ENCODE results near the gene GAB2. TPM values are rescaled to one million over a fixed set of nuclear protein-coding genes. Genes with fewer than 3 reads are reported as not detected.

The GAB2 gene
- total RNA-seq, 1 experiment from 2014 or later: 10.6 TPM

DNA sequence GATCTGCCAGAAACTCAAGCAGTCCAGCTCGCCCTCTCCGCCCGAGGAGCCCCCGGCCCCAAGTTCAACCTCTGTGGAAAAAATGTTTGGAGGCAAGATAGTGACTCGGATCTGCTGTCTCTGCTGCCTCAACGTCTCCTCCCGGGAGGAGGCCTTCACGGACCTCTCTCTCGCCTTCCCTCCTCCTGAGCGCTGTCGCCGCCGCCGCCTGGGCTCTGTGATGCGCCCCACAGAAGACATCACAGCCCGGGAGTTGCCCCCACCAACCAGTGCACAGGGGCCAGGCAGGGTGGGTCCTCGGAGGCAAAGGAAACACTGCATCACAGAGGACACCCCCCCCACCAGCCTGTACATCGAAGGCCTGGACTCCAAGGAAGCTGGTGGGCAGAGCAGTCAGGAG is 208.1 kb downstream of the GAB2 start:
- CTCF ChIA-PET: no interaction called here
- Mint-ChIP-seq H3K9me3 (ENCODE audit: low read depth, unreplicated experiment) (no peaks in the 10 kb centered on the region), H3K27ac (ENCODE audit: unreplicated experiment) (no peak overlapping the region), H3K36me3 (ENCODE audit: insufficient read depth, unreplicated experiment) (peaks cover 11% of the 10 kb centered on the region), H3K4me3 (ENCODE audit: low read depth, unreplicated experiment) (no peak overlapping the region), H3K4me1 (ENCODE audit: low read depth, unreplicated experiment) (no peaks in the 10 kb centered on the region), H3K27me3 (ENCODE audit: unreplicated experiment) (no peaks in the 10 kb centered on the region)
- DNase-seq: no peak
- BruUV-seq (replicated peaks): no TSS peak
- intact Hi-C loops (cut with micrococcal nuclease; ENCODE audit: unreplicated experiment): no loop called here
- TF ChIP-seq, protein P1, sequence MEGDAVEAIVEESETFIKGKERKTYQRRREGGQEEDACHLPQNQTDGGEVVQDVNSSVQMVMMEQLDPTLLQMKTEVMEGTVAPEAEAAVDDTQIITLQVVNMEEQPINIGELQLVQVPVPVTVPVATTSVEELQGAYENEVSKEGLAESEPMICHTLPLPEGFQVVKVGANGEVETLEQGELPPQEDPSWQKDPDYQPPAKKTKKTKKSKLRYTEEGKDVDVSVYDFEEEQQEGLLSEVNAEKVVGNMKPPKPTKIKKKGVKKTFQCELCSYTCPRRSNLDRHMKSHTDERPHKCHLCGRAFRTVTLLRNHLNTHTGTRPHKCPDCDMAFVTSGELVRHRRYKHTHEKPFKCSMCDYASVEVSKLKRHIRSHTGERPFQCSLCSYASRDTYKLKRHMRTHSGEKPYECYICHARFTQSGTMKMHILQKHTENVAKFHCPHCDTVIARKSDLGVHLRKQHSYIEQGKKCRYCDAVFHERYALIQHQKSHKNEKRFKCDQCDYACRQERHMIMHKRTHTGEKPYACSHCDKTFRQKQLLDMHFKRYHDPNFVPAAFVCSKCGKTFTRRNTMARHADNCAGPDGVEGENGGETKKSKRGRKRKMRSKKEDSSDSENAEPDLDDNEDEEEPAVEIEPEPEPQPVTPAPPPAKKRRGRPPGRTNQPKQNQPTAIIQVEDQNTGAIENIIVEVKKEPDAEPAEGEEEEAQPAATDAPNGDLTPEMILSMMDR (IDR thresholded peaks at IDR 0.05; ENCODE audit: unreplicated experiment): no peak

DNA sequence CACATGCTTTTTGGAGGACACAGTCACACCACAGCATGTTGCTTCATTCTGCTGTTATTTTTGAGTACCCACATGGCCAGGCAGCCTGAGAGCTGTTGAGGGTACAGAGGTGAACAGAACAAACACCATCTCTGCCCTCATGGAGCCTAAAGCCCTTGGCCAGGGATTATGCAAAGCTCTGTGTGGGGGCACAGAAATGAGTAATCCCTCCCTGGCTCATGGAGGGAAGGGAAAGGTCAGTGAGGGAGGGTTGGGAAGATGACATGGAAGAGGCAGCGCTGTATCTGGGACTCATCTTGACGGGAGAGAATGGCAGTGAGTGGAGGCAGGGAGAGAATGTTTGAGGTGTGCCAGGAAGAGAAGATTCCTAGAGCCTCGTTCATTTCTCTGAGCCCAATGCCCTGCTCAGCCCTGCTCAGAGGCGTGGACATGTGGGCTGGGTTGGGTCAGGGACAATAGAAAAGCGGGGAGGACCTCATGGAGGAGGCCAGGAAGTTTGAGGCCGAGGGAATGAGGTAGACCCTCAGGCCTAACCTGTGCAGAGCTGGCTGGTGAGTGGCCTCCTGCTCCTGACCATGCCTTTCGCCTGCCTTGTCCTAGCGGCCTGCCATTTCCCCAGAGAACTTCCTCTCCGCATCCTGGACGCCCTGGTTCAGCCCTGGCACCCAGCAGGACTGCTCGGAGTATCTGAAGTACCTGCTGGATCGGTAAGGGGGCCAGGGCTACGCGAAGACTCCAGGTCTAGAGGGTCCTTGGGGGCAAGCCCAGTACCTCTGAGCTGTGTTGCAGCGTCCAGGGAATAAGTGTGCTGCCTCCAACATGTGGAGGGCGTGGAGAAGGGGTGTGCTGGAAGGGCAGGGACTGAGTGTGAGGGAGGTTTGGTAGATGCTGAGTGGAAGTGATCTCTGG is 209.1 kb downstream of the GAB2 start:
- BruUV-seq (replicated peaks): no TSS peak

DNA sequence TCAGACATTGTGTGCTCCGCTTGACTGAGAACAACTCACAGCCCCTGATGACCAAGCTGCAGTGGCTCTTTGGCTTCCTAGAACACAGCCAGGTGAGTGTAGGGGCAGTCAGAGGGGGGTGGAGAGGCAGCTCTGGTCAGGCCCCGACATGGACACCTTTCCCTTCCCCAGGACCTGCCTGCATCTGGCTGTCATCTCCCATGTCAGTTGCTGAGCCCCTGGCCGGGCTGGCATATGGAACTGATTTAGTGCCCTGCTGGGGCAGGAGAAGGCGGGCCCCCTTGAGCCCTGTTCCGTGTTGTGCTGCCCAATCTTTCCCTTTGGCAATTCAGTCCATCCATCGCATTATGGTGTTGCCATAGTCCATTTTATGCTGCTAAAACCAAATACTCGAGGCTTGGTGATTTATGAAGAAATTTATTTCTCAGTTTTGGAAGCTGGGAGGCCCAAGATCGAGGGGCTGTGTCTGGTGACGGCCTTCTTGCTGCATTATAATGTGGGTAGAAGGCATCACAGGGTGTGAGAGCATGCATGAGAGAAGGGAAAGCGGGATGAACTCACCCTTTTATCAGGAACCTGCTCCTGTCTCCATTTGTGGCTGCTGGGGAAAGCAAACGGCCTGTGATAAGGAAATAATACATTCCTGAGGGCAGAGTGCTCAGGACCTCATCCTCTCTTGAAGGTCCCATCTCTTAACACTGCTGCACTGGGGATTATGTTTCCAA is 209.9 kb downstream of the GAB2 start:
- CTCF ChIA-PET: no interaction called here
- DNase-seq: no peak
- no peaks in the 10 kb centered on the region for H3K27me3 Mint-ChIP-seq (ENCODE audit: unreplicated experiment)
- no TSS peak for BruUV-seq (replicated peaks)
- TF ChIP-seq, protein P1 (IDR thresholded peaks at IDR 0.05; ENCODE audit: unreplicated experiment): no peak
- H3K9me3 Mint-ChIP-seq (ENCODE audit: low read depth, unreplicated experiment): no peaks in the 10 kb centered on the region
- H3K4me1 Mint-ChIP-seq (ENCODE audit: low read depth, unreplicated experiment): peaks cover 6% of the 10 kb centered on the region
- H3K27ac Mint-ChIP-seq (ENCODE audit: unreplicated experiment): no peak overlapping the region
- H3K36me3 Mint-ChIP-seq (ENCODE audit: insufficient read depth, unreplicated experiment): peaks cover 17% of the 10 kb centered on the region
- no peak overlapping the region for H3K4me3 Mint-ChIP-seq (ENCODE audit: low read depth, unreplicated experiment)
- intact Hi-C loops (cut with micrococcal nuclease; ENCODE audit: unreplicated experiment): no loop called here

More for the DNA sequence above, 209.1 kb downstream of the GAB2 start:
- Mint-ChIP-seq H3K9me3 (ENCODE audit: low read depth, unreplicated experiment) (no peaks in the 10 kb centered on the region), H3K4me1 (ENCODE audit: low read depth, unreplicated experiment) (no peaks in the 10 kb centered on the region), H3K27ac (ENCODE audit: unreplicated experiment) (no peak overlapping the region), H3K27me3 (ENCODE audit: unreplicated experiment) (no peaks in the 10 kb centered on the region), H3K4me3 (ENCODE audit: low read depth, unreplicated experiment) (no peak overlapping the region), H3K36me3 (ENCODE audit: insufficient read depth, unreplicated experiment) (peaks cover 11% of the 10 kb centered on the region)
- no peak for DNase-seq
- CTCF ChIA-PET: interaction anchor here (0.6 kb wide), 1 partner anchor 787 kb away, joined by 3 read pairs; no protein-coding TSS in a partner anchor
- intact Hi-C loops (cut with micrococcal nuclease; ENCODE audit: unreplicated experiment): no loop called here
- TF ChIP-seq, protein P1 (IDR thresholded peaks at IDR 0.05; ENCODE audit: unreplicated experiment): no peak

DNA sequence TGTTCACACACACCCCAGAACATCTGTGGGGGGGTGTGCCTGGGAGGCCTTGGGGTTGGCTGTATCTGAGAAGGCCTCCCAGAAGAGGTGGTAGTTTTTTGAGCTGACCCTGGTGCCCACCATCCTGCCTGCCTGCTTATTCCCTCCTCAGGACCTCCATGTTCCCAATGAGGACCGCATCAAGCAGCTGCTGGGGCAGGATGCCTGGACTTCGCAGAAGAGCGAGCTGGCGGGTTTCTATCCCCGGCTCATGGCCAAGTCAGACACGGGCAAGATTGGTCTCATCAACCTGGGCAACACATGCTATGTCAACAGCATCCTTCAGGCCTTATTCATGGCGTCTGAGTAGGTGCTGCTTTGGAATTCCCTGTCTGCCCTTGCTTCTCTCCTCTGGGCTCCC is 211.9 kb downstream of the GAB2 start:
- Mint-ChIP-seq H3K9me3 (ENCODE audit: low read depth, unreplicated experiment) (no peaks in the 10 kb centered on the region), H3K4me1 (ENCODE audit: low read depth, unreplicated experiment) (peaks cover 9% of the 10 kb centered on the region), H3K36me3 (ENCODE audit: insufficient read depth, unreplicated experiment) (peaks cover 16% of the 10 kb centered on the region), H3K27me3 (ENCODE audit: unreplicated experiment) (no peaks in the 10 kb centered on the region), H3K27ac (ENCODE audit: unreplicated experiment) (no peak overlapping the region), H3K4me3 (ENCODE audit: low read depth, unreplicated experiment) (no peak overlapping the region)
- TF ChIP-seq, protein P1 (IDR thresholded peaks at IDR 0.05; ENCODE audit: unreplicated experiment): no peak
- BruUV-seq (replicated peaks): no TSS peak
- CTCF ChIA-PET: no interaction called here
- intact Hi-C loops (cut with micrococcal nuclease; ENCODE audit: unreplicated experiment): no loop called here
- no peak for DNase-seq

All from Calu3 (cell line).